Measurements from ENCODE around the gene SMURF2.

GRCh38 chr17:64706224-64707049, 44.3 kb upstream of the SMURF2 start:
- TF ChIP-seq EZH2 (IDR thresholded peaks at IDR 0.05; ENCODE audit: borderline replicate concordance) (no peak), CTCF (IDR thresholded peaks at IDR 0.05; ENCODE audit: poor library complexity) (no peak), EZH2phosphoT487 (IDR thresholded peaks at IDR 0.05; ENCODE audit: low read depth, severe bottlenecking, unreplicated experiment) (no peak)

Data from hepatocyte (in vitro differentiated cells).